HepG2 (cell line): ENCODE measurements around the gene NLRC5. TPM values are rescaled to one million over a fixed set of nuclear protein-coding genes. Genes with fewer than 3 reads are reported as not detected.

Experiments used
- ATAC-seq: fragments of 200-7000 bp; cut with Tn5 transposase; 3 replicates; pipeline ENCODE4 v1.9.1; 2020; ENCODE audit warnings: mild to moderate bottlenecking, moderate library complexity
- BruUV-seq: library from RNA; stranded (reverse); fragments of 400-500 nt; replicated peaks from 2 replicates; lab custom pipeline; 2021; lab: Mats Ljungman, UMichigan
- CTCF ChIA-PET: fragments of 300-600 bp; formaldehyde crosslinking; extraction: SDS; loops from one replicate; lab custom pipeline; 2021; ENCODE audit warnings: low total read pairs, inconsistent platforms, low intra/inter-chr PET ratio; lab: Yijun Ruan, JAX
- POLR2A ChIA-PET: fragments of 350-600 bp; sonication (Branson Sonifier 250); formaldehyde crosslinking; loops from one replicate; lab custom pipeline; 2020; ENCODE audit warnings: antibody characterized with exemption, inconsistent platforms; lab: Yijun Ruan, JAX
- DNase-seq: peaks from one replicate; pipeline ENCODE4 v3.0.0-alpha.2; 2015; ENCODE audit warnings: low spot score
- FAIRE-seq: peaks from 3 replicates; lab custom pipeline; 2011; peaks lifted over from hg19 to GRCh38; lab: Jason Lieb, UNC
- H2AFZ ChIP-seq: one replicate; pipeline ENCODE4 v1.6.1; 2011; ENCODE audit warnings: low read length, inconsistent platforms
- H3K27ac ChIP-seq: fragments of 300-600 bp; 3 replicates; pipeline ENCODE4 v1.8.0; 2011; ENCODE audit warnings: mixed run types, mild to moderate bottlenecking, mixed read lengths, low read length, inconsistent platforms; ENCODE audit not compliant: insufficient read depth; ENCODE audit errors: extremely low read length
- H3K27me3 ChIP-seq, 2 experiments: fragments of 200-600 bp in 1 of 2; 2 replicates in 1 of 2; 3 replicates in 1 of 2; pipeline versions ENCODE4 v1.6.0 to v1.8.0; 2011; ENCODE audit warnings: low read length in 2 of 2, mild to moderate bottlenecking in 2 of 2, moderate library complexity in 2 of 2, inconsistent platforms in 1 of 2; ENCODE audit not compliant: insufficient read depth in 2 of 2, control insufficient read depth in 1 of 2
- H3K36me3 ChIP-seq, 2 experiments: fragments of 200-600 bp in 1 of 2; replicated peaks in 1 of 2; 2 replicates in 1 of 2; 3 replicates in 1 of 2; pipeline versions ENCODE4 v1.5.1 to v1.8.0; 2011; ENCODE audit warnings: low read length in 2 of 2, inconsistent platforms in 1 of 2; ENCODE audit not compliant: insufficient read depth in 2 of 2, control insufficient read depth in 1 of 2
- H3K4me1 ChIP-seq: 2 replicates; pipeline ENCODE4 v1.5.1; 2012; ENCODE audit warnings: low read length, inconsistent platforms; ENCODE audit not compliant: insufficient read depth
- H3K4me2 ChIP-seq: 2 replicates; pipeline ENCODE4 v1.6.0; 2011; ENCODE audit warnings: low read depth, low read length, inconsistent platforms
- H3K4me3 ChIP-seq, 3 experiments: fragments of 200-600 bp in 1 of 3; sonication (generic), shearing (Covaris generic) in 1 of 3; replicated peaks in 1 of 3; 2 replicates each; pipeline ENCODE4 v1.5.1; 2011 to 2016; ENCODE audit warnings: low read length in 3 of 3, inconsistent platforms in 2 of 3, low read depth in 2 of 3, mild to moderate bottlenecking in 2 of 3, control low read depth in 1 of 3, mixed read lengths in 1 of 3; ENCODE audit not compliant: insufficient read depth in 1 of 3
- H3K79me2 ChIP-seq: one replicate; pipeline ENCODE4 v1.6.1; 2011; ENCODE audit warnings: low read length, inconsistent platforms; ENCODE audit not compliant: insufficient read depth
- H3K9ac ChIP-seq: 2 replicates; pipeline ENCODE4 v1.6.0; 2011; ENCODE audit warnings: mild to moderate bottlenecking, low read depth, low read length, inconsistent platforms; ENCODE audit not compliant: insufficient read depth
- H3K9me3 ChIP-seq: 2 replicates; pipeline ENCODE4 v1.5.1; 2012; ENCODE audit warnings: mild to moderate bottlenecking, low read length
- H4K20me1 ChIP-seq: 2 replicates; pipeline ENCODE4 v1.6.0; 2011; ENCODE audit warnings: inconsistent platforms, mild to moderate bottlenecking, low read length, moderate library complexity; ENCODE audit not compliant: insufficient read depth
- ASH2L ChIP-seq: fragments of 300-600, 200-600 bp; sonication (generic); IDR thresholded peaks from 2 replicates; pipeline ENCODE4 v1.7.0; 2017; ENCODE audit warnings: low read depth, mild to moderate bottlenecking, moderate library complexity, mixed read lengths, low read length; ENCODE audit not compliant: insufficient read length
- CENPT ChIP-seq: sonication (generic); formaldehyde crosslinking; IDR thresholded peaks from 2 replicates; pipeline ENCODE4 v1.8.0; 2022; ENCODE audit warnings: low read depth, mild to moderate bottlenecking, moderate library complexity, missing genetic modification reagents
- HMG20B ChIP-seq: conservative IDR thresholded peaks from 2 replicates; pipeline ENCODE4 v1.6.1; 2016; ENCODE audit warnings: missing genetic modification reagents, missing compliant biosample characterization
- JARID2 ChIP-seq: sonication (generic); formaldehyde crosslinking; IDR thresholded peaks from 2 replicates; pipeline ENCODE4 v1.8.1; 2023; ENCODE audit warnings: missing genetic modification reagents, inconsistent platforms; ENCODE audit not compliant: insufficient replicate concordance
- KDM2A ChIP-seq: sonication (generic); formaldehyde crosslinking; IDR thresholded peaks from 2 replicates; pipeline ENCODE4 v1.4.0; 2020; ENCODE audit warnings: low read depth, missing genetic modification reagents, borderline replicate concordance
- NBN ChIP-seq: fragments of 450-650 bp; conservative IDR thresholded peaks from 2 replicates; pipeline ENCODE4 v1.6.1; 2017
- NFE2L2 ChIP-seq: fragments of 150-350 bp; IDR thresholded peaks from 2 replicates; pipeline ENCODE4 v1.6.1; 2014; ENCODE audit warnings: low read length
- SMYD3 ChIP-seq: sonication (generic); formaldehyde crosslinking; IDR thresholded peaks from 2 replicates; pipeline ENCODE4 v1.8.1; 2023; ENCODE audit warnings: mild to moderate bottlenecking, missing genetic modification reagents
- THAP11 ChIP-seq: IDR thresholded peaks from 2 replicates; pipeline ENCODE4 v1.6.1; 2016; ENCODE audit warnings: missing biosample characterization, missing genetic modification reagents
- UBTF ChIP-seq: sonication (generic); formaldehyde crosslinking; IDR thresholded peaks from 2 replicates; pipeline ENCODE4 v1.4.0; 2020; ENCODE audit warnings: mild to moderate bottlenecking, missing genetic modification reagents
- ZNF230 ChIP-seq: sonication (generic); formaldehyde crosslinking; IDR thresholded peaks from 2 replicates; pipeline ENCODE4 v1.4.0; 2020; ENCODE audit warnings: mild to moderate bottlenecking, missing genetic modification reagents
- ZNF318 ChIP-seq: sonication (generic); formaldehyde crosslinking; IDR thresholded peaks from 2 replicates; pipeline ENCODE4 v1.4.0; 2020; ENCODE audit warnings: mild to moderate bottlenecking, missing genetic modification reagents
- ZNF552 ChIP-seq: sonication (generic); formaldehyde crosslinking; IDR thresholded peaks from 2 replicates; pipeline ENCODE4 v1.9.0; 2022; ENCODE audit warnings: missing genetic modification reagents, mild to moderate bottlenecking, borderline replicate concordance
- ZNF570 ChIP-seq: sonication (generic); formaldehyde crosslinking; IDR thresholded peaks from 2 replicates; pipeline ENCODE4 v1.4.0; 2020; ENCODE audit warnings: mild to moderate bottlenecking, missing genetic modification reagents, borderline replicate concordance
- ZNF772 ChIP-seq: sonication (generic); formaldehyde crosslinking; IDR thresholded peaks from 2 replicates; pipeline ENCODE4 v1.5.0; 2020; ENCODE audit warnings: mild to moderate bottlenecking, missing genetic modification reagents
- ZNF788 ChIP-seq: sonication (generic); formaldehyde crosslinking; IDR thresholded peaks from 2 replicates; pipeline ENCODE4 v1.5.0; 2020; ENCODE audit warnings: mild to moderate bottlenecking, missing genetic modification reagents, borderline replicate concordance
- WGBS: methylation state at CpG from one replicate; pipeline ENCODE4 v1.1.6; 2017; ENCODE audit warnings: low lambda C conversion rate; 5-methylcytosine and 5-hydroxymethylcytosine counted together
- in situ Hi-C: cut with HindIII; loops from 2 replicates; pipeline ENCODE4 v1.10.0; 2017; ENCODE audit warnings: low pct_unique_long_range_greater_than_20kb; ENCODE audit not compliant: extremely low pct_ligation_motif_present
- intact Hi-C: fragments of 100-400 bp; cut with micrococcal nuclease; formaldehyde crosslinking; loops from one replicate; pipeline ENCODE4 v1.10.0; 2022; ENCODE audit not compliant: unreplicated experiment
- polyA plus RNA-seq, 8 experiments: library from polyadenylated mRNA; depleted of rRNA in 3 of 8; stranded (reverse) in 7 of 8; unstranded in 1 of 8; fragments of >200 nt; fragmentation: Illumina TruSeq in 4 of 8; extraction: Trizol in 4 of 8; gene quantifications; 2 replicates each; pipeline versions ENCODE4 v1.2.1 to v1.2.3, GENCODE V29; 2011 to 2016; ENCODE audit warnings: low read depth in 4 of 8, missing spikeins in 1 of 8, mixed read lengths in 1 of 8; ENCODE audit not compliant: insufficient read depth in 1 of 8
- total RNA-seq, 5 experiments: library from RNA; depleted of rRNA; stranded (reverse); fragments of >200 nt; fragmentation: Illumina TruSeq; extraction: Trizol; gene quantifications; 2 replicates each; pipeline ENCODE4 v1.2.3, GENCODE V29; 2016; ENCODE audit warnings: low read depth in 1 of 5

Gene NLRC5
- total and polyA plus RNA-seq, 2 of the 13 experiments (the other 11 are each of a cell fraction or from before 2014, with no cell fraction given) = 6.3 to 12.7 TPM

GRCh38 chr16:57111420-57111819 is 122.1 kb downstream of the NLRC5 start:
- WGBS = 91% methylated on average over 2 of the region's 2 CpGs
- intact Hi-C loops (no loop called here), in situ Hi-C loops (no loop called here)
- H4K20me1 ChIP-seq = no peaks in the 10 kb centered on the region
- TF ChIP-seq ASH2L = no peak
- no peak for TF ChIP-seq SMYD3 (CRISPR knock-in tag)
- TF ChIP-seq JARID2 (CRISPR knock-in tag) = no peak
- no peak for TF ChIP-seq ZNF570 (CRISPR knock-in tag)
- no peak for TF ChIP-seq ZNF552 (CRISPR knock-in tag)
- TF ChIP-seq ZNF230 (CRISPR knock-in tag) = no peak
- no peak for TF ChIP-seq KDM2A (CRISPR knock-in tag)
- TF ChIP-seq ZNF788 (CRISPR knock-in tag) = no peak
- no peak for TF ChIP-seq THAP11 (CRISPR knock-in tag)
- no peak for TF ChIP-seq NBN
- TF ChIP-seq ZNF318 (CRISPR knock-in tag) = no peak
- no peak for TF ChIP-seq CENPT (CRISPR knock-in tag)
- no peak for TF ChIP-seq HMG20B (CRISPR knock-in tag)
- no peak for TF ChIP-seq NFE2L2
- TF ChIP-seq ZNF772 (CRISPR knock-in tag) = no peak
- TF ChIP-seq UBTF (CRISPR knock-in tag) = no peak
- H3K36me3 ChIP-seq = no peaks in the 10 kb centered on the region
- no TSS peak for BruUV-seq
- H3K27ac ChIP-seq = no peak overlapping the region
- ChIA-PET POLR2A (no interaction called here), CTCF (no interaction called here)
- no peaks in the 10 kb centered on the region for H3K4me1 ChIP-seq
- no peak overlapping the region for H3K4me3 ChIP-seq
- H3K27me3 ChIP-seq = no peaks in the 10 kb centered on the region; a peak in 1 of 5 replicates
- FAIRE-seq (no peak), DNase-seq (no peak), ATAC-seq (no peak)
- no peak overlapping the region for H3K9ac ChIP-seq
- H3K4me2 ChIP-seq = no peak overlapping the region
- no peak overlapping the region for H2AFZ ChIP-seq
- no peaks in the 10 kb centered on the region for H3K79me2 ChIP-seq
- H3K9me3 ChIP-seq = no peaks in the 10 kb centered on the region
